Neural progenitor cell (in vitro differentiated cells): Measurements from ENCODE around the gene UACA.

Source experiments
- CTCF ChIP-seq: fragments of 200-600 bp; sonication (generic); IDR thresholded peaks from 2 replicates; pipeline ENCODE4 v1.5.1; 2017; ENCODE audit warnings: antibody characterized with exemption, mild to moderate bottlenecking
- EZH2 ChIP-seq: fragments of 200-600 bp; sonication (generic); IDR thresholded peaks from 2 replicates; pipeline ENCODE4 v1.6.1; 2017; ENCODE audit warnings: antibody characterized with exemption, mild to moderate bottlenecking, moderate library complexity
- EZH2phosphoT487 ChIP-seq: fragments of 200-600 bp; sonication (generic); IDR thresholded peaks from 2 replicates; pipeline ENCODE4 v1.6.1; 2017; ENCODE audit warnings: antibody characterized with exemption

GRCh38 chr15:70613271-70613670, 150.1 kb downstream of the UACA start:
- TF ChIP-seq EZH2, result no peak
- no peak for TF ChIP-seq CTCF
- no peak for TF ChIP-seq EZH2phosphoT487
